K562 (cell line): Measurements from ENCODE around the gene SENP3. TPM values are rescaled to one million over a fixed set of nuclear protein-coding genes. Genes with fewer than 3 reads are reported as not detected.

ENCODE experiments used
- ATAC-seq: fragments of 200-7000 bp; cut with Tn5 transposase; 3 replicates; pipeline ENCODE4 v1.9.1; 2020; ENCODE audit warnings: moderate library complexity
- BruUV-seq: library from RNA; stranded (reverse); fragments of 400-500 nt; replicated peaks from 2 replicates; lab custom pipeline; 2021; lab: Mats Ljungman, UMichigan
- CTCF ChIA-PET: fragments of 300-600 bp; formaldehyde crosslinking; extraction: SDS; loops from one replicate; lab custom pipeline; 2021; ENCODE audit warnings: low intra/inter-chr PET ratio; lab: Yijun Ruan, JAX
- POLR2A ChIA-PET: fragments of 300-600, 350-650 bp; sonication (Branson Sonifier 250); formaldehyde crosslinking; extraction: SDS; loops from one replicate; lab custom pipeline; 2021; ENCODE audit warnings: antibody characterized with exemption, inconsistent platforms; lab: Yijun Ruan, JAX
- DNase-seq, 4 experiments: peaks; one replicate each; pipeline versions ENCODE4 v3.0.0 to v3.0.0-alpha.2; 2011 to 2018; ENCODE audit warnings: low spot score in 3 of 4, mixed read lengths in 3 of 4; ENCODE audit errors: extremely low read depth in 1 of 4
- FAIRE-seq: peaks from 2 replicates; lab custom pipeline; 2011; peaks lifted over from hg19 to GRCh38; lab: Jason Lieb, UNC
- H2AFZ ChIP-seq: 2 replicates; pipeline ENCODE4 v1.6.0; 2011; ENCODE audit warnings: low read depth, low read length, control low read depth, inconsistent platforms
- H3K27ac ChIP-seq: fragments of 200-600 bp; 3 replicates; pipeline ENCODE4 v1.8.0; 2011; ENCODE audit warnings: low read depth, mild to moderate bottlenecking, control low read depth, inconsistent platforms, low read length, moderate library complexity, mixed read lengths; ENCODE audit errors: extremely low read depth
- H3K27me3 ChIP-seq, 2 experiments: fragments of 300-600 bp in 1 of 2; 2 replicates in 1 of 2; 3 replicates in 1 of 2; pipeline versions ENCODE4 v1.6.0 to v1.8.0; 2011; ENCODE audit warnings: inconsistent platforms in 2 of 2, low read length in 2 of 2, mild to moderate bottlenecking in 1 of 2, mixed read lengths in 1 of 2, moderate library complexity in 1 of 2; ENCODE audit not compliant: control insufficient read depth in 2 of 2, insufficient read depth in 2 of 2
- H3K36me3 ChIP-seq: fragments of 300-600 bp; 3 replicates; pipeline ENCODE4 v1.8.0; 2011; ENCODE audit warnings: mild to moderate bottlenecking, low read length, inconsistent platforms; ENCODE audit not compliant: control insufficient read depth, insufficient read depth
- H3K4me1 ChIP-seq, 2 experiments: fragments of 200-600 bp in 1 of 2; replicated peaks in 1 of 2; 2 replicates in 1 of 2; 3 replicates in 1 of 2; pipeline versions ENCODE4 v1.5.1 to v1.8.0; 2011; ENCODE audit warnings: inconsistent platforms in 2 of 2, low read length in 2 of 2, mild to moderate bottlenecking in 1 of 2, mixed read lengths in 1 of 2, moderate library complexity in 1 of 2; ENCODE audit not compliant: control insufficient read depth in 2 of 2, insufficient read depth in 2 of 2
- H3K4me2 ChIP-seq: 2 replicates; pipeline ENCODE4 v1.6.1; 2011; ENCODE audit warnings: low read length, control low read depth, inconsistent platforms, mixed read lengths; ENCODE audit not compliant: insufficient read depth
- H3K4me3 ChIP-seq: fragments of 200-600 bp; sonication (generic), shearing (Covaris generic); 2 replicates; pipeline ENCODE4 v1.5.1; 2016; ENCODE audit warnings: control low read depth, inconsistent platforms
- H3K79me2 ChIP-seq: fragments of 200-600 bp; 3 replicates; pipeline ENCODE4 v1.8.0; 2011; ENCODE audit warnings: low read length, inconsistent platforms; ENCODE audit not compliant: control insufficient read depth, insufficient read depth
- H3K9ac ChIP-seq, 2 experiments: 2 replicates each; pipeline versions ENCODE4 v1.6.0 to v1.6.1; 2011; ENCODE audit warnings: low read depth in 2 of 2, low read length in 2 of 2, control low read depth in 1 of 2, inconsistent platforms in 1 of 2, mild to moderate bottlenecking in 1 of 2, mixed read lengths in 1 of 2; ENCODE audit not compliant: insufficient read depth in 1 of 2
- H3K9me1 ChIP-seq: one replicate; pipeline ENCODE4 v1.6.0; 2011; ENCODE audit warnings: inconsistent platforms, mild to moderate bottlenecking, low read length, moderate library complexity; ENCODE audit not compliant: control insufficient read depth, insufficient read depth
- H3K9me3 ChIP-seq: replicated peaks from 2 replicates; pipeline ENCODE4 v1.5.1; 2011; ENCODE audit warnings: low read depth, low read length, inconsistent platforms; ENCODE audit not compliant: control insufficient read depth, insufficient read depth
- H4K20me1 ChIP-seq: replicated peaks from 2 replicates; pipeline ENCODE4 v1.6.1; 2011; ENCODE audit warnings: low read length, inconsistent platforms, mixed read lengths; ENCODE audit not compliant: control insufficient read depth, insufficient read depth
- CHD4 ChIP-seq: fragments of 200-600 bp; sonication (generic); IDR thresholded peaks from 3 replicates; pipeline ENCODE4 v1.6.1; 2012; ENCODE audit warnings: low read depth, mild to moderate bottlenecking, mixed read lengths, low read length, inconsistent platforms; ENCODE audit not compliant: insufficient read depth, insufficient replicate concordance, poor library complexity, severe bottlenecking
- SMC3 ChIP-seq: conservative IDR thresholded peaks from 2 replicates; pipeline ENCODE4 v1.6.1; 2011; ENCODE audit warnings: low read depth, low read length, improper control_type of control experiment; ENCODE audit not compliant: insufficient read depth
- ZBTB9 ChIP-seq: fragments of 450-650 bp; formaldehyde crosslinking; IDR thresholded peaks from 2 replicates; pipeline ENCODE4 v1.4.0; 2020; ENCODE audit warnings: mild to moderate bottlenecking, moderate library complexity
- ZNF282 ChIP-seq: sonication (generic); formaldehyde crosslinking; IDR thresholded peaks from 2 replicates; pipeline ENCODE4 v1.8.1; 2023; ENCODE audit warnings: missing genetic modification reagents
- WGBS: fragments of 100-300 bp; shearing (Covaris generic); methylation state at CpG from one replicate; pipeline ENCODE4 v1.1.6; 2016; ENCODE audit warnings: low coverage, mixed read lengths; ENCODE audit not compliant: insufficient coverage; ENCODE audit errors: missing lambda C conversion rate; 5-methylcytosine and 5-hydroxymethylcytosine counted together
- in situ Hi-C: fragments of 300-500 bp; cut with MboI; formaldehyde crosslinking; loops from 4 replicates; pipeline ENCODE4 v1.15.0; 2018; ENCODE audit warnings: inconsistent platforms, mixed read lengths
- intact Hi-C: fragments of 100-400 bp; cut with micrococcal nuclease; formaldehyde crosslinking; loops from 2 replicates; pipeline ENCODE4 v1.14.2; 2022
- polyA plus RNA-seq, 8 experiments: library from polyadenylated mRNA; depleted of rRNA in 4 of 8; stranded (reverse) in 5 of 8; unstranded in 3 of 8; fragments of >200 nt; fragmentation: Nextera tagmentation in 2 of 8; fragmentation: Illumina TruSeq in 1 of 8; extraction: Ambion mirVana in 2 of 8; extraction: Trizol in 1 of 8; gene quantifications; 2 replicates each; pipeline versions ENCODE4 v1.2.1 to v1.2.3, GENCODE V29; 2011 to 2014; ENCODE audit warnings: inconsistent platforms in 1 of 8, missing spikeins in 1 of 8
- total RNA-seq, 7 experiments: library from RNA; depleted of rRNA in 6 of 7; stranded (reverse); fragments of >200 nt in 6 of 7; fragmentation: Illumina TruSeq in 2 of 7; extraction: Trizol in 2 of 7; gene quantifications; 2 replicates each; pipeline versions ENCODE4 v1.2.1 to v1.2.3, GENCODE V29; 2011 to 2021; ENCODE audit warnings: low replicate concordance in 1 of 7

The SENP3 gene
- total and polyA plus RNA-seq, 9 of the 15 experiments (the other 6 are each of a cell fraction or from before 2014, with no cell fraction given), result 0.63 to 102 (median 78.8) TPM

GRCh38 chr17:7569571-7569970 is 7.9 kb downstream of the SENP3 start:
- Histone ChIP-seq H3K4me1 (peaks cover 4 to 7% of the 10 kb centered on the region in 2 experiments; a peak in 4 of 5 replicates), H3K27ac (no peak overlapping the region), H4K20me1 (peaks cover 9% of the 10 kb centered on the region), H2AFZ (no peak overlapping the region), H3K79me2 (peaks cover 26% of the 10 kb centered on the region), H3K9ac (no peak overlapping the region), H3K36me3 (peaks cover 79% of the 10 kb centered on the region), H3K9me3 (no peaks in the 10 kb centered on the region), H3K9me1 (peaks cover 1% of the 10 kb centered on the region), H3K4me3 (no peak overlapping the region), H3K4me2 (no peak overlapping the region), H3K27me3 (no peaks in the 10 kb centered on the region)
- TF ChIP-seq ZNF282 (no peak), ZBTB9 (CRISPR knock-in tag) (no peak)
- intact Hi-C loops, result no loop called here
- no TSS peak for BruUV-seq
- FAIRE-seq (no peak), ATAC-seq (no peak), DNase-seq (no peak)
- in situ Hi-C loops, result loop anchor here (25.0 kb wide), 1 partner anchor 532 kb away; the partner anchor contains the start of genes SLC16A11 and SLC16A13
- POLR2A ChIA-PET, result interaction anchor here (1.0 to 6.7 kb wide), 3 partner anchors 9 to 14 kb away, joined by 4 to 46 read pairs (median 4); partner anchors contain the start of gene MPDU1
- WGBS, result 74% methylated on average over 4 of the region's 5 CpGs
- CTCF ChIA-PET, result no interaction called here

- Histone ChIP-seq H3K9me3 (no peaks in the 10 kb centered on the region), H3K9me1 (peaks cover 7% of the 10 kb centered on the region), H3K79me2 (peaks cover 33% of the 10 kb centered on the region), H2AFZ (no peak overlapping the region), H3K36me3 (peaks cover 79% of the 10 kb centered on the region), H3K4me2 (no peak overlapping the region), H4K20me1 (peaks cover 17% of the 10 kb centered on the region), H3K4me3 (no peak overlapping the region), H3K4me1 (peaks cover 5 to 15% of the 10 kb centered on the region in 2 experiments; a peak in 4 of 5 replicates), H3K27me3 (no peaks in the 10 kb centered on the region), H3K27ac (no peak overlapping the region), H3K9ac (no peak overlapping the region; a peak in 1 of 4 replicates)
- in situ Hi-C loops (loop anchor here (25.0 kb wide), 1 partner anchor 533 kb away; the partner anchor contains the start of genes SLC16A11 and SLC16A13), intact Hi-C loops (no loop called here)
- no TSS peak for BruUV-seq
- CTCF ChIA-PET, result no interaction called here
- DNase-seq, result no peak
- WGBS, result 93% methylated on average over 6 of the region's 10 CpGs
- POLR2A ChIA-PET, result interaction anchor here (1.0 to 6.7 kb wide), 3 partner anchors 10 to 13 kb away, joined by 4 to 46 read pairs (median 4); partner anchors contain the start of gene MPDU1
- no peak for TF ChIP-seq CHD4
- TF ChIP-seq SMC3, result no peak
- no peak for FAIRE-seq
- ATAC-seq, result no peak
Observed at GRCh38 chr17:7570351-7570750, 8.6 kb downstream of the SENP3 start.
